Astrocyte (in vitro differentiated cells and primary cell): Measurements from ENCODE around the gene ANKFY1. TPM values are rescaled to one million over a fixed set of nuclear protein-coding genes. Genes with fewer than 3 reads are reported as not detected.

Source experiments
- DNase-seq: peaks from one replicate; pipeline ENCODE4 v3.0.0-alpha.2; 2010; ENCODE audit warnings: low read depth
- FAIRE-seq: peaks from 2 replicates; lab custom pipeline; 2011; peaks lifted over from hg19 to GRCh38; lab: Jason Lieb, UNC
- H2AFZ ChIP-seq: 2 replicates; pipeline ENCODE4 v1.6.0; 2012; ENCODE audit warnings: low read depth, low read length, inconsistent platforms
- H3K27ac ChIP-seq: 2 replicates; pipeline ENCODE4 v1.5.1; 2011; ENCODE audit warnings: low read depth, low read length, inconsistent platforms
- H3K27me3 ChIP-seq: 2 replicates; pipeline ENCODE4 v1.6.0; 2011; ENCODE audit warnings: low read length, inconsistent platforms; ENCODE audit not compliant: insufficient read depth
- H3K36me3 ChIP-seq: 2 replicates; pipeline ENCODE4 v1.5.1; 2011; ENCODE audit warnings: low read length, inconsistent platforms; ENCODE audit not compliant: insufficient read depth
- H3K4me1 ChIP-seq: 2 replicates; pipeline ENCODE4 v1.5.1; 2011; ENCODE audit warnings: low read length, inconsistent platforms; ENCODE audit not compliant: insufficient read depth
- H3K4me2 ChIP-seq: 2 replicates; pipeline ENCODE4 v1.6.0; 2012; ENCODE audit warnings: low read length, inconsistent platforms
- H3K4me3 ChIP-seq: 2 replicates; pipeline ENCODE4 v1.5.1; 2011; ENCODE audit warnings: low read depth, mild to moderate bottlenecking, low read length, inconsistent platforms; ENCODE audit not compliant: insufficient read depth
- H3K79me2 ChIP-seq: 2 replicates; pipeline ENCODE4 v1.6.0; 2012; ENCODE audit warnings: mild to moderate bottlenecking, low read length, inconsistent platforms; ENCODE audit not compliant: insufficient read depth
- H3K9ac ChIP-seq: 2 replicates; pipeline ENCODE4 v1.6.0; 2012; ENCODE audit warnings: mild to moderate bottlenecking, low read length, inconsistent platforms
- H3K9me3 ChIP-seq: 2 replicates; pipeline ENCODE4 v1.5.1; 2012; ENCODE audit warnings: low read depth, mild to moderate bottlenecking, low read length, inconsistent platforms; ENCODE audit not compliant: insufficient read depth
- H4K20me1 ChIP-seq: 2 replicates; pipeline ENCODE4 v1.6.0; 2012; ENCODE audit warnings: low read length, inconsistent platforms; ENCODE audit not compliant: insufficient read depth
- H3K27ac Mint-ChIP-seq: one replicate; pipeline ENCODE4 v1.8.0; 2021; ENCODE audit warnings: mild to moderate bottlenecking, mixed read lengths; ENCODE audit not compliant: unreplicated experiment
- H3K27me3 Mint-ChIP-seq: one replicate; pipeline ENCODE4 v1.8.0; 2021; ENCODE audit warnings: low read depth, mixed read lengths; ENCODE audit not compliant: unreplicated experiment
- H3K36me3 Mint-ChIP-seq: one replicate; pipeline ENCODE4 v1.8.0; 2021; ENCODE audit warnings: low read depth, mixed read lengths; ENCODE audit not compliant: unreplicated experiment
- H3K4me1 Mint-ChIP-seq: one replicate; pipeline ENCODE4 v1.8.0; 2021; ENCODE audit warnings: low read depth, mixed read lengths; ENCODE audit not compliant: unreplicated experiment
- H3K4me3 Mint-ChIP-seq: one replicate; pipeline ENCODE4 v1.8.0; 2021; ENCODE audit warnings: mild to moderate bottlenecking, moderate library complexity, mixed read lengths; ENCODE audit not compliant: unreplicated experiment
- H3K9me3 Mint-ChIP-seq: one replicate; pipeline ENCODE4 v1.8.0; 2021; ENCODE audit warnings: mild to moderate bottlenecking, mixed read lengths; ENCODE audit not compliant: unreplicated experiment
- EZH2 ChIP-seq: IDR thresholded peaks from 2 replicates; pipeline ENCODE4 v1.6.1; 2012; ENCODE audit warnings: mild to moderate bottlenecking, low read length, inconsistent platforms; ENCODE audit not compliant: insufficient read depth
- total RNA-seq: library from RNA; stranded (reverse); gene quantifications from 2 replicates; pipeline ENCODE4 v1.2.1, GENCODE V29; 2021
- TF ChIP-seq, protein P1 (sequence below): IDR thresholded peaks from 2 replicates; pipeline ENCODE4 v1.5.1; 2011; ENCODE audit warnings: low read depth, mild to moderate bottlenecking, inconsistent platforms, low read length, moderate library complexity; ENCODE audit not compliant: insufficient read depth

The ANKFY1 gene
- total RNA-seq, 1 donor from 2014 or later: 52.0 TPM

DNA sequence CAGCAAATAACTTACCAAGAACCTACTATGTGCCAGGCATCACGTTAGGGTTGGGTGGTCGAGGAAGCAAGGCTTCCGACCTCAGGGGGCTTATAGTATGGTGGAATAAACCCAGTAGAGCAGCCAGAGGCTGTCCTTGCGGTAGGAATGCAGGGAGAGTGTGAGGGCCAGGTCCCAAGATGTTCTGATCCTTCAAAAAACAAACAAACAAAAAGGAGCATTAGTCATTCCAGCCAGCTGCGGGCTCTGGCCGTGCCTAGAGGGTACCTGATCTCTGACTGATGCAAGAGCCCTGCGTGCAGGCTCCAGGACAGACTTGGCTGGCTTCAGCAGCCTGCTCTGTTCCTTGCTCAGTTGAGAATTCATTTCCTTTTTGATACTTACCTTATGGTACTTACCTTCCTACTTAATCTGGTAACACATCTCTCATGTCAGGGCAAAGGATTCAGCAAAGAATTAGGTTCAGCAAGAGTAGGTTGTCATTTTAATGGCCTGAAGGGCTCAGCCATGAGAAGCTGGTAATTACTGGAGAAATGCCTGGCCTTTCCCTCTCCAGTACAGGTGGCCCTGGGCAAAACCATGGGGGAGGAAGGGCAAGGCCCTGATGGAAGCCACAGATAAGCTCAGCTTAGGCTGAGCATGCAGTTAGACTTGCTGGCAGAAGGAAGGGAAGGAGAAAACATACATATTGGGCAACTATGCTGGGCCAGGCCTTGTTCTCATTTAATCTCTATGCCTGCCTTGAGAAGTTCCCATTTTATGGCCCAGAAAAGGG lies 102.4 kb downstream of the ANKFY1 start:
- Mint-ChIP-seq H3K9me3 (no peaks in the 10 kb centered on the region), H3K4me1 (peaks cover 16% of the 10 kb centered on the region), H3K36me3 (peaks cover 11% of the 10 kb centered on the region), H3K27me3 (peaks cover 2% of the 10 kb centered on the region), H3K27ac (peak overlapping the region; percentile 95), H3K4me3 (peak overlapping the region; percentile 17)
- peak overlapping the region; percentile 23 for H3K9ac ChIP-seq
- FAIRE-seq (no peak), DNase-seq (peak; percentile 70)
- H3K27me3 ChIP-seq: no peaks in the 10 kb centered on the region
- peak overlapping the region; percentile 35 for H3K4me2 ChIP-seq
- H2AFZ ChIP-seq: no peak overlapping the region
- peaks cover 10% of the 10 kb centered on the region for H3K4me1 ChIP-seq
- no peak for TF ChIP-seq EZH2
- TF ChIP-seq, protein P1, sequence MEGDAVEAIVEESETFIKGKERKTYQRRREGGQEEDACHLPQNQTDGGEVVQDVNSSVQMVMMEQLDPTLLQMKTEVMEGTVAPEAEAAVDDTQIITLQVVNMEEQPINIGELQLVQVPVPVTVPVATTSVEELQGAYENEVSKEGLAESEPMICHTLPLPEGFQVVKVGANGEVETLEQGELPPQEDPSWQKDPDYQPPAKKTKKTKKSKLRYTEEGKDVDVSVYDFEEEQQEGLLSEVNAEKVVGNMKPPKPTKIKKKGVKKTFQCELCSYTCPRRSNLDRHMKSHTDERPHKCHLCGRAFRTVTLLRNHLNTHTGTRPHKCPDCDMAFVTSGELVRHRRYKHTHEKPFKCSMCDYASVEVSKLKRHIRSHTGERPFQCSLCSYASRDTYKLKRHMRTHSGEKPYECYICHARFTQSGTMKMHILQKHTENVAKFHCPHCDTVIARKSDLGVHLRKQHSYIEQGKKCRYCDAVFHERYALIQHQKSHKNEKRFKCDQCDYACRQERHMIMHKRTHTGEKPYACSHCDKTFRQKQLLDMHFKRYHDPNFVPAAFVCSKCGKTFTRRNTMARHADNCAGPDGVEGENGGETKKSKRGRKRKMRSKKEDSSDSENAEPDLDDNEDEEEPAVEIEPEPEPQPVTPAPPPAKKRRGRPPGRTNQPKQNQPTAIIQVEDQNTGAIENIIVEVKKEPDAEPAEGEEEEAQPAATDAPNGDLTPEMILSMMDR: peak; percentile 27
- no peak overlapping the region for H3K27ac ChIP-seq
- no peaks in the 10 kb centered on the region for H3K9me3 ChIP-seq
- peaks cover 4% of the 10 kb centered on the region for H3K36me3 ChIP-seq
- H3K4me3 ChIP-seq: no peak overlapping the region
- peaks cover 9% of the 10 kb centered on the region for H4K20me1 ChIP-seq
- H3K79me2 ChIP-seq: no peaks in the 10 kb centered on the region

- H3K36me3 ChIP-seq: no peaks in the 10 kb centered on the region
- H3K79me2 ChIP-seq: no peaks in the 10 kb centered on the region
- peaks cover 13% of the 10 kb centered on the region for H3K36me3 Mint-ChIP-seq
- H3K9ac ChIP-seq: no peak overlapping the region
- H3K4me1 Mint-ChIP-seq: peaks cover 16% of the 10 kb centered on the region
- H3K4me2 ChIP-seq: no peak overlapping the region
- H2AFZ ChIP-seq: no peak overlapping the region
- H3K4me1 ChIP-seq: peaks cover 10% of the 10 kb centered on the region
- no peak for DNase-seq
- H3K27me3 ChIP-seq: no peaks in the 10 kb centered on the region
- H3K27ac ChIP-seq: no peak overlapping the region
- peaks cover 8% of the 10 kb centered on the region for H4K20me1 ChIP-seq
- TF ChIP-seq EZH2: no peak
- TF ChIP-seq, protein P1: no peak
- H3K4me3 ChIP-seq: no peak overlapping the region
- H3K27ac Mint-ChIP-seq: no peak overlapping the region
- FAIRE-seq: no peak
- no peaks in the 10 kb centered on the region for H3K9me3 Mint-ChIP-seq
- no peaks in the 10 kb centered on the region for H3K9me3 ChIP-seq
- H3K27me3 Mint-ChIP-seq: peaks cover 2% of the 10 kb centered on the region
- H3K4me3 Mint-ChIP-seq: no peak overlapping the region
These were observed 103.4 kb downstream of the ANKFY1 start for GRCh38 chr17:4160294-4160859.

GRCh38 chr17:4159761-4160160 lies 104.0 kb downstream of the ANKFY1 start:
- Histone ChIP-seq H3K27me3 (no peaks in the 10 kb centered on the region), H2AFZ (no peak overlapping the region), H3K9me3 (no peaks in the 10 kb centered on the region), H4K20me1 (peaks cover 8% of the 10 kb centered on the region), H3K4me1 (peaks cover 10% of the 10 kb centered on the region), H3K4me2 (no peak overlapping the region), H3K27ac (no peak overlapping the region), H3K79me2 (no peaks in the 10 kb centered on the region), H3K4me3 (no peak overlapping the region), H3K36me3 (no peaks in the 10 kb centered on the region), H3K9ac (no peak overlapping the region)
- H3K9me3 Mint-ChIP-seq: no peaks in the 10 kb centered on the region
- peaks cover 2% of the 10 kb centered on the region for H3K27me3 Mint-ChIP-seq
- H3K27ac Mint-ChIP-seq: peak overlapping the region; percentile 22
- no peak for FAIRE-seq
- peaks cover 16% of the 10 kb centered on the region for H3K4me1 Mint-ChIP-seq
- no peak for TF ChIP-seq EZH2
- TF ChIP-seq, protein P1: no peak
- peaks cover 17% of the 10 kb centered on the region for H3K36me3 Mint-ChIP-seq
- no peak for DNase-seq
- no peak overlapping the region for H3K4me3 Mint-ChIP-seq
